Amniotic epithelial cell (primary cell): ENCODE data around the gene CRACDL.

Experiments used
- DNase-seq: peaks from one replicate; pipeline ENCODE4 v3.0.0-alpha.2; 2010; ENCODE audit warnings: low read depth

CRACDL gene, protein sequence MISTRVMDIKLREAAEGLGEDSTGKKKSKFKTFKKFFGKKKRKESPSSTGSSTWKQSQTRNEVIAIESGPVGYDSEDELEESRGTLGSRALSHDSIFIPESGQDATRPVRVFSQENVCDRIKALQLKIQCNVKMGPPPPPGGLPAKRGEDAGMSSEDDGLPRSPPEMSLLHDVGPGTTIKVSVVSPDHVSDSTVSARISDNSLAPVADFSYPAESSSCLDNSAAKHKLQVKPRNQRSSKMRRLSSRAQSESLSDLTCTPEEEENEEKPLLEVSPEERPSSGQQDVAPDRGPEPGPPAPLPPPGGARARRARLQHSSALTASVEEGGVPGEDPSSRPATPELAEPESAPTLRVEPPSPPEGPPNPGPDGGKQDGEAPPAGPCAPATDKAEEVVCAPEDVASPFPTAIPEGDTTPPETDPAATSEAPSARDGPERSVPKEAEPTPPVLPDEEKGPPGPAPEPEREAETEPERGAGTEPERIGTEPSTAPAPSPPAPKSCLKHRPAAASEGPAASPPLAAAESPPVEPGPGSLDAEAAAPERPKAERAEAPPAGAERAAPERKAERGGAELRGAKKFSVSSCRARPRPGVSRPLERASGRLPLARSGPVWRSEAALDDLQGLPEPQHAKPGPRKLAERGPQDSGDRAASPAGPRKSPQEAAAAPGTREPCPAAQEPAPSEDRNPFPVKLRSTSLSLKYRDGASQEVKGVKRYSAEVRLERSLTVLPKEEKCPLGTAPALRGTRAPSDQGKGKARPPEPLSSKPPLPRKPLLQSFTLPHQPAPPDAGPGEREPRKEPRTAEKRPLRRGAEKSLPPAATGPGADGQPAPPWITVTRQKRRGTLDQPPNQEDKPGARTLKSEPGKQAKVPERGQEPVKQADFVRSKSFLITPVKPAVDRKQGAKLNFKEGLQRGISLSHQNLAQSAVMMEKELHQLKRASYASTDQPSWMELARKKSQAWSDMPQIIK

DNA sequence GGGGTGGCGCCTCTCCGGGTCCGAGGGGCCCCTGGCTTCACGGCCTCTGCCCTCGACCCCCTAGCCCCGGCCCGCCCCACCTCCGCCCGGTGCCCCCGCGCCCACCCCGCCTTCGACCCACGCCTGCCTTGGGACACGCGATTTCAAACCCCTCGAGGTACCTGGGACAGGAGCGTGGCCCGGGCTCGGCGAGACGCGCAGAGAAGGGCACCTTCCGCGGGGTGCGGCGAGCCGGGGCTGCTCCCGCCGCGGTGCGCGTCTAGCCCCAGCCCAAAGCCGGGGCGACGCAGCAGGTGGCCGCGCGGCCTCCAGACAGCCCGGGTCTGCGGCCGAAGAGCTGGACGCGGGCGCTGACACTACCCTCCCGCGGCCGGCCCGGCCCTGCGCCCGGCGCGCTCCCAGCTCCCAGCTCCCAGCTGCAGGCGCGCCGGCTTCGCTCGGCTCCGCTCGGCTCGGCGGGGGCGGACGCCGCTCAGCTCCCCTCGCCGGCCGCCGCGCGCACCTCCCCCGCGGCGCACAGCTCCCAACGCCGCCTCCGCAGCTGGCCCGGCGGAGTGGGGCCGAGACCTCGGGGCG lies at the start of gene CRACDL:
Gene CRACDL (minus strand): TSS at position 449 of the 576 bp plus-strand sequence. CDS start 89,425 bp downstream, outside the sequence.
- peak; percentile 7 for DNase-seq

- no peak for DNase-seq
Measured at GRCh38 chr2:98975611-98976010, 39.6 kb upstream of the CRACDL start.

DNA sequence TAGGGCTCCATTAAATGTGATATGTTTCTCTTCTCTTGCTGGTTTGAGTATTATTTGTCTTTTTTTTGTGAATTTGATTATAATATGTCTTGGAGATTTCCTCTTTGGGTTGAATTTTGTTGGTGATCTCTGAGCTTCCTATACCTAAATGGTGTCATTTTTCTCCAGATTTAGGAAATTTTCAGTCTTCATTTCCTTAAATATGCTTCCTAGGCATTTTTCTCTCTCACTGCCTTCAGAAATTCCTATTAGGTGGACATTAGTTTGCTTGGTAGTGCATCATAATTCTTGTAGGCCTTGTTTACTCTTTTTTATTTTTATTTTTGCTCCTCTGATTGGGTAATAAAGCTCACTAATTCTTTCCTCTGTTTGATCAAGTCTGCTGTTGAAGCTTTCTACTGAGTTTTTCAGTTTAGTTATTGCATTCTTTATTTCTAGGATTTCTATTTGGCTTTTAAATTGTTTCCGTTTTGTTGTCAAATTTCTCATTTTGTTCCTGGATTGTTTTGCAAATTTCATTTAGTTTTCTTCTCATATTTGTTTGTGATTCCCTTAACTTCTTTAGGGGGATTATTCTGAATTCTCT lies 36.6 kb upstream of the CRACDL start:
- DNase-seq, result no peak

DNA sequence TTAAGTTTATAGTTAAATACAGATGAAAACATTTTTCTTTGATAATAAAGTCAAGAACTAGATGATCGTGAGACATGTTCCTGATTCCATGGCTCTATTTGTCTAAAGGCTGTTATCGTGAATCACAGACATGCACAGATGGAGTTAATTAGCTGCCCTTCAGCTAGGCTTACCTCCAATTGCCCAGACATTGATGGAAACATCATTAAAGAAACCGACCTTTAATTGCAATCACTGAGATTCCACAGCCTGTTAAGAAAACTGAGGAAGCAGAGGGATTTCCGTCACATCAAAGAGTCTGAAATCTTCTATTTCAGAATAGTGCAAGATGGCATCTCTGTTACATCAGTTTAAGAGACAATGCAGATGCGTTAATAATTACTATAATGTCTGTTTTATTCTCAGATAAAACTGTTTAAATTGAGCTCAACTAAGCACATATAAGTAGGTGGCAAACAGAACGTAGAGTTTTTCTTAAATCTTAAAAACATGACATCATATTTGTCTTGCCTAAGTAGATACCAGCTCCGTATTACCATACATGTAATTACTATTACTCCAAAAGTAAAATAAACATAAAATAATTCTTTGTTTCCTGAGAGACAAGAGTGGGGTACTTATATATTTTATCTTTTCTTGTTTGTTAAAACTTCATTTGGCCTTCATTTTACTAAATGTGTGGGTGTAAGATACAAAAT lies 23.9 kb upstream of the CRACDL start:
- no peak for DNase-seq

DNA sequence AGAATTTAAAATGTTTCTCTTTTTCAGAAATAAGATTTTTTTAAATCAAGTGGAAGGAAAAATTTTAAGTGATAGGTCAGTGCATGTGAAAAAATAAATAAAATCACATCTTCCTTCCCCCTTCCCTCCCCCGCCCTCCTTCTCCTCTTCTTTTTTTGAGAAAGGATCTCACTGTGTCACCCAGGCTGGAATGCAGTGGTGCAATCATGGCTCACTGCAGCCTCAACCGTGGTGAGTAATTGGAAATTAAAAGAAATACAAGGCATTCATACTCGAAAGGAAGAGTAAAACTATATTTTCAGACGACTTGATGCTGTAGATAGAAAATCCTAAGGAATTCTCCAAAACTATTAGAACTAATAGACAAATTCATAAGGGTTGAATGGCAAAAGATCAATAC lies 16.9 kb upstream of the CRACDL start:
- peak; percentile 9 for DNase-seq

- DNase-seq, result no peak
Measured at GRCh38 chr2:98948956-98949739, 13.1 kb upstream of the CRACDL start.

DNA sequence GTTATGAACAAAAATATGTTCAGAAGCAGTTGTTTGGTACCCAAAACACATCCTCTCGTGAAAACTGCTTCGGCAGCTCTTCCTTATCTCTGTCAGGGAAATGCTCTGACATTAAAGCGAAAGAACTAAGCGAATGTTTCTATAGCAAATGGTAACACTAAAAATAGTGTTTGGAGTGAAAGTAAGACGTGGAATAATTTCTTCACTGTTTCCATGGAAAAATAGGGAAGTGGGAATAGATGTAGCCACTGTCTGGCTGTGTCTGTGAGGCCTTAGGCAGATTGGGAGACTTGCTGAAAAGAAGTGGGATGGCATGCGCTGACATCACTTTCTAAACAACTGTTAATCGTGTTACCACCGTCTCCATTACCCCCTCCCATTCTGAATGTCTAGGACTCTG lies 11.5 kb upstream of the CRACDL start:
- no peak for DNase-seq

- no peak for DNase-seq
Measured at GRCh38 chr2:98946855-98947254, 10.8 kb upstream of the CRACDL start.

DNA sequence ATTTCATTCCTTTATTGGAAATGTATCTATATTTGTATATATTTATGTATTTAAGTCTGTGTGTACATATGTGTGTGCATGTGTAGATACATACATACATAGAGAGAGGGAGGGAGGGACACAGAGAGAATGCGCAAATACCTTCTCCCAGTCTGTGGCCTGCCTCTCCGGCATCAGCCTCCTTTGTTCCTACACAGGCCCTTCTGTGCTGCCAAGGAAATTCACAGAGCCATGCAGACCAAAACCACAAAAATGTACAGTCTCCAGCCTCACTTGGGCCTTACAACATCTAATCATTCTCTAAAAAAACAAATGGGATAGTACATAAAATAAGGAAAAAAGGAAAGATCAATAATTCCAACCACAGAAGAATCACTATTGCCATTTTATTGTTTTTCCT lies 8.8 kb upstream of the CRACDL start:
- DNase-seq, result peak; percentile 42

- DNase-seq, result no peak
Measured at GRCh38 chr2:98940102-98940501, 4.1 kb upstream of the CRACDL start.

GRCh38 chr2:98937906-98938305 lies 1.9 kb upstream of the CRACDL start:
- DNase-seq, result no peak

GRCh38 chr2:98936353-98937351 lies 627 bp upstream of the CRACDL start:
- DNase-seq, result no peak

DNA sequence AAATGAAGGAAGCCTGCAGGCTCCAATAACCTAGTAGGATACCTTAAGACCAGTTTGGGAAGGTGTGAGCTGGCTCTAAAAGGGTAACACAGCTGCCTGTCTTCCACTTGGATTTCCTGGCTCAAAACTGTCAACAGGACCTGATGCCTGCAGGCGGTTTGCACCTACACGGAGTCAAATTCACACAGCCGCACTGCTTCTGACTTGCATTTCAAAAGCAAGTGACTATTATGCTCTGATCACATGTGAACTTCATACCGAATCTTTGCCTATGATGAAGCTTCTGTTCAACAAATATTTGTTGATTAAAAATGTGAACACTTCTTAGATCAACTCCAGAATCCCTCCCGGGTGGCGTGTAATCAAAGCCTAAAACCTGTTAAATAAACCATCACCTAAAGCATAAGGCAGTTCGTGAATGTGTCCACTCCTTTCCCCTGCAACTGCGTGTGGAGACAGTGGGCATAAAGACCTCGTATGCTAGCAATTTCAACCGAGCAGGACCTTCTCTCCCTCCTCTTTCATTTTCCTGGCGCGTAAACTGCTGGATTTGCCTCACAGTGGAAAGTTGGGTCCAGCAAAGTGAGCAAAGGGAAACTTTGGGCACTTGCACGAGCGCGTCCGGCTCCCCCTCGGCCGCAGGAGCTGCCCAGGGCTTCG lies 784 bp downstream of the CRACDL start:
- DNase-seq, result no peak

GRCh38 chr2:98932778-98933343 lies 3.2 kb downstream of the CRACDL start:
- no peak for DNase-seq

DNA sequence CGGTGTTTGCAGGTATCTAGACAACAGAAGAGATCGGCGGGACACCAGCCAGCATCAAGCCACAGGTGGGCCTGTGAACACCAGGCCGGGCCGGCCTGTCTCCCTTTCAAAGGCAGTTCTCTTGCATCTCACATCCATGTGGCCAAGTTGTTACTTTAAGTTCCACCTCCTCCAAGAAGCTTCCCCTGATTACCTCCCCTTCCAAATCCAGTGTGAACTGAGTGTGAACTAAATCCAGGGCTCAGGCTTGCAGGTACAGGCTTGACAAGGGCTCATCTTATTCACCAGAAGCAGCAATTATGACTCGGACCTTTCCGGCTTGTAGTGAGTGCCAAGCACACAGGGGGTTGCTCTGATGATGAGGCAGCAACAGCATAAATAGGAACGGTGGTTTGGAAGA lies 3.9 kb downstream of the CRACDL start:
- DNase-seq, result no peak

DNA sequence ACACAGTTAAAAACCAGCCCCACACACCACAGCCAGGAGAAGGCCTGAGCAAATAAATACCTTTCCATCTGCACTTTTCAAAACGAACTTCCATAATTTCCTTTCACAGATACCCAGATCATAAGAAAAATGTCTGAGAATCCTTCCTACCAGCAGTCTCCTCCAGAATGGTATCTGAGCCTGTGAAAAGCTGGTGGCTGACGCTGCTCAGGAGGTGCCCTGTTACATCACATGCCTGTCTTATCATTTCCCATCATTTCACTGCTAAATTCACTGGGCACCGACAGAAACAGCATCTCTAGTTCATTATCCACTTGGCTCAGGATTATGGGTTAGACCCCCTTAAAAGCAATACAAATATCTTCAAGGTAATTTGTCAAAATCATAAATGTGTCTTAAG lies 4.4 kb downstream of the CRACDL start:
- no peak for DNase-seq

DNA sequence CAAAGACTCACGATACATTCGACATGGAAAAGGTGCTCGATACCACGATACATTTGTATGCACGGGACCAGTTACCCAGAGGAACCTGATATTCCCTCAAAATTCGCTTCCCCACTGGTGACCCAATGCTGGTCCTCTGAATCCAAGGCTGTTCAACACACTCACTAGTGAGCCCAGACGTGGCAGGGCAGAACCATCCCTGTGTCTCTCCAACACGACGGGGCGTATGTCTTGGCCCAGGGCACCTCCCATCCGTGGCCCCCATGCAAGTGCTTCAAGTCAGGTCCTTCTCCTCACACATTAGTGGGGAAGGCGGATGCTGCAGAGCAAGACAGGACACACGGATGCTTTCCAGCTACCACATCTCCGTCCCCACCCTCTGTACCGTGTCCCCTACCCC lies 6.1 kb downstream of the CRACDL start:
- DNase-seq, result no peak

GRCh38 chr2:98928242-98928641 lies 7.8 kb downstream of the CRACDL start:
- no peak for DNase-seq

- no peak for DNase-seq
Measured at GRCh38 chr2:98927027-98927426, 9.0 kb downstream of the CRACDL start.
